GM19035 (cell line): ENCODE measurements around the gene CA10.

ENCODE experiments used
- ATAC-seq: cut with Tn5 transposase; IDR thresholded peaks from one replicate; pipeline ENCODE4 v1.9.1; 2021; ENCODE audit not compliant: unreplicated experiment

CA10 gene

DNA sequence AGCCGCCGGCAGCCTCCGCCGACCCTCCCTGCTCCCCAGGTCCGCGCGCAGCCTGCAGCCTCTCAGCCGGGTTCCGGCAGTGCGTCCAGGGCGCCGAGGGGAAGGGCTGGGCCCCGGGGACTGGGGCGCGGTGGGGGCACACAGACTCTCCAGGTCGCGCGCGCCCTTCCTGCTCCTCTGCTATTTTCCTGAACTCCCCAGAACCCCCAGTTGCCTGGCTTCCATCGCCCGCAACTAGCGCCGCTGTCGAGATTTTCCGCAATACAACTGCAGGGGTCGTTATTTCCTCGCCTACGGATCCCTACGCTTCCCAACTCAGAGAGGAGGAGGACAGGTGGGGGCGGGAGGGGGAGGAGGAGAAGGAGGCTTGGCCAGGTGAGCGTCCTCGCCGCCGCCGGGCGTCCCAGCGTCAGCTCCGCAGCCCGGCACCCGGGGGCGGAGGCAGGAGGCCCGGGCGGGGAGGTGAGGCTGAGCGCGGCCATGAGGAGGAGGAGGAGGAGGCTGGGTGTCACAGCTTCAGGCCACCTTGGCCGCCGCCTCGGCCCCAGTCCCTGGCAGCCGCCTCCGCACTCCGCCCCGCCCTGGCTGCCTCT is at the start of gene CA10:
Gene CA10 (minus strand): TSS at position 265 of the 593 bp plus-strand sequence.
- ATAC-seq: no peak

DNA sequence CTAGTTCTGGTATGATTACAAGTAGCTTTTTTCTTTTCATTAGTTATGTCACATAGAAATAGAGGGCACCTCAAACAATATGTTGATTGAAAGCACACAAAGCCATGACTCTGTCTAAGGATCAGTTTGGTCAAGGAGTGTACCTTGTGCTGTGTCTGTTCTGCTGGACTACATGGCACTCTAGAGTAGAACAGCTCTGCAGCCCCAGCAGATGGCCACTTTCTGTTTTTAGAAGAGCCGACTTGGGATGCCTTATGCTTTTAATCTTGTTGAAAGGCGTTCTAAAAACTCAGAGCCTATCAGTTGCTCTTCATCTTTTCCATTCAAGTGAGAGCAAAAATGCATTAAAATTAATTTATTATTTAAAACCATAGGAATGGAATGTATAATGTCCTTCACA is 49.3 kb upstream of the CA10 start:
- ATAC-seq: no peak

DNA sequence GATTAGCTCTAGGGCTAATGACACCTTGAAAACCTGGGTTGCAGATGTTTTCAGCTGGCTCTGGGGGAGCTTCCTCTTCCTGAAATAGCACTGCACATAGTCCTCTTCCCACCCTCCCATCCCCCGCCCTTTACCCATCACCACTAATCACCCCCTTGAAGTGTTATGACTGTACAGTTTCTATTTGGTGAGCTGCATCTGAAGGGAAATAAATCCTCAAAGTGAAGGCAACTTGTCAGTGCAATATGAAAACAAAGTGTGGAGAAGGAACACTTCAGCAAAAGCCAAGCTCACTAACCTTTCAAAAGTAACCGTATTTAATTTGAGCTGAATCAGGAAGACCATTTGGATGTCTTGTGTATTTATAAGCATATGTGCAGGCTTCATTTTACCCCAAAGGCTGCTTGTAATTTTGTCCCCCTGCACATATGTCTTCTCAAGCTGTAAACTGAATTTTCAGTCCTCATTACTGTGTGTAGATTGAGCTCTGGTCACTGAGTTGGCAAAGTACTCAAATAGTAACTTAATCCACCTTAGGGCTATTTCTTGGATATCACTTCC is 44.1 kb upstream of the CA10 start:
- no peak for ATAC-seq

DNA sequence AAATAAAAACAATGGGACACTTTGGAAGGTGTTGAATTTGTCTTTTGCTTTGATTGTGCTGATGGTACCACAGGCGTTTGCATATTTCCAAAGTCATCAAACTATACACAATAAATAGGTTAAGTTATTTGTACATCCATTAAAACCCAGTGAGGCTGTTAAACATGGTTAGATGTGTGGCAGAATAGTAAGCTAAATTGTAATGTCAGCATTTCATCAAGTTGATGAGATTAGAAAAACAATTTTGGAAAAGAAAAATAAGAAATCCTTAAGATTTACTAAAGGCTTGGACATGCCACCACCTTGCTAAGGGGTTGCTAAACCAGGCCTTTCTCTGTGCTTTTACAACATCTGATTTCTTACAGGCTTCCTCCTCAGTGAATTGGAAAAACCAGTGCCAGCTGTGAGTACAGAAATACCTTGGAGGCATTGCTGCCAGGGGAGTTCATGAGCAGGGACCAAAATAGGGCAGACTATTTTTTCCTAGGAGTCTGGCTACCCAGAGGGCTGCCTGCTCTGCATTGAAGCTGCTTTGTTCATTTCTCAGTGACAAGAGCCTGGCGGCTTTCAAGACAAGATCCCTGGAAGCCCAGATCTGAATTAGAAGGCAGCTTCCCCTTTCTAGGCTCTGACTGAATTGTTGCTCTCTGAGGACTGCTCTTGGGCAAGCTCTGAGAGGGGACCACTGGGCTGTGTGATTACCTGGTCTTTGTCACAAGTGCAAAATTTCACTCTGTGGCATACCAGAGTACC is 43.4 kb upstream of the CA10 start:
- ATAC-seq: no peak

DNA sequence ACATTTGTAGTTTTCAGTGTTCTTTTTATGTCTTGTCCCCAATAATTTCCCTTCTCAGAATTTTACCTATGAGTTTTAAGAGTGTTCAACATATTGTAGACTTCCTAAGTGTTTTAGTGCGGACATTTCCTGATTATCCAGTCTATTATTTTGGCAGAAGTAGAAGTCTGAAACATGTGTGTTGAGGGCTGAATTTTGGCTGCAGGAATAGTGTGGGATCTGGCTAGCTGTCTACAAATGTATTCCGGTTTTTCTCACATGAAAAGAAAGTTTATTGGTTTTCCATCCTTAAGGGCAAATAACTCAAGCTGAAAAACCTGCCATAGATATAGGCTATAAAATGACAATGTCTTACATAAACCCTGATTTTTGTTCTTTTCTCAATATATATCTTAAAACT is 33.0 kb upstream of the CA10 start:
- ATAC-seq: no peak

DNA sequence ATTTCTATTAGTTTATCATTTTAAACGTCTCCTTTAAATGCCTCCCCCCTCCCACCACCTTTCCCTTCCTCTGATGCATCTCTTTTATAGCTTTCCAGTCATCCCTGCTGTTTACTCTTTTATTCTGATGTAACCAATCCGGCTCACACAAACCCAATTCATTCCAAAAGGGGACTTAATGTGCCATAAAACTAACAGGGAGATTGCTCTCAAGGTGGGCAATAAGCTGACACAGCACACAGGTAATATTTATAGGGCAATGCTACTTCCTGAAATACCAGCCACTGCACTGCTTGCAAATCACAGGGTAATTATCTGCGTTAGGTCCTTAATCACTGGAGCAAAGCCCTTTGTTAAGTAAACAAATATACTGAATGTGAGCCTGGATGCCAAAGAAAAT is 23.3 kb upstream of the CA10 start:
- no peak for ATAC-seq

DNA sequence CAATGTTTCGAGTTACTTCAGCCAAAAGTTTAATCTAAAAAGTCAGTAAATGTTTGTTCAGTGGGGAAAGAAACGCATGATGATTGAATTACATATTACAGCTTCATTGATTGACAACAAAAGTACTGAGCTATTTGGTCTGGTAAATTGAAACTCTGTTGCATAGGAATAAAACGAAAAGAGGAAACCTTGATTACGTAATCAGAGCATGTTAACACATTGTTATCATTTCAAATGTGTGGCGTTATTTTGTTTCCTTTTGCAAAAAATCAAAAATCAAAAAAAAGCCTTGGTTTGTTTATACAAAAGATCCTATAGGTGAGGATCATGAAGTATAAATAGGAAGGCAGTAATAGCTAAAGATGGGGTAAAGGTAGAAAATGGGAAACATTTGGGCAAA is 19.5 kb upstream of the CA10 start:
- ATAC-seq: no peak

DNA sequence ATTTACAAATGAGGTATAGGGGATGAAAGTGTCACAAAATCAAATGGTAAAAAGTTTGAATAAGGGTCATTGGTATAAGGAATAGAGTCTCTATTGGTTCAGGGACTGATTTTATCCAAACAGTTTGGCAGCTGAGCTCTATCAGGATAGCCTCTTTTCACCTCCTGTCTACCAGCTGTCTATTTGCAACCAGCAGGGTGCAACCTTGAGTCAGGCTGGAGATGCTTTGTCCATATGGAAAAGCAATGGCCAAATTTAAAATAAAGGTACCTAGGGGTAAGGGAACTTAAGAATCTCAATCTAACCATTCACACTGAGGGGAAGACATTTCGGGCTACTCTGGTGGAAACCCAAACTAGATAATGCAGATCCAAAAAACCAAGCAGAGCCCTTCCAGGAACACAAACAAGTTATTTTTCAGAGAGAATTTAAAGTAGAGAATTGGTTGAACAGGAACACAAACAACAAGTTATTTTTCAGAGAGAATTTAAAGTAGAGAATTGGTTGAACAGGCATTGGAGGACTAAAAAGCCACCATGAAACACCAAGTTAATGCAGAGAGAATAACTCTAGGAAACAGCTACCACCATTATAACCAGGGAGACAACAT is 12.6 kb upstream of the CA10 start:
- no peak for ATAC-seq

DNA sequence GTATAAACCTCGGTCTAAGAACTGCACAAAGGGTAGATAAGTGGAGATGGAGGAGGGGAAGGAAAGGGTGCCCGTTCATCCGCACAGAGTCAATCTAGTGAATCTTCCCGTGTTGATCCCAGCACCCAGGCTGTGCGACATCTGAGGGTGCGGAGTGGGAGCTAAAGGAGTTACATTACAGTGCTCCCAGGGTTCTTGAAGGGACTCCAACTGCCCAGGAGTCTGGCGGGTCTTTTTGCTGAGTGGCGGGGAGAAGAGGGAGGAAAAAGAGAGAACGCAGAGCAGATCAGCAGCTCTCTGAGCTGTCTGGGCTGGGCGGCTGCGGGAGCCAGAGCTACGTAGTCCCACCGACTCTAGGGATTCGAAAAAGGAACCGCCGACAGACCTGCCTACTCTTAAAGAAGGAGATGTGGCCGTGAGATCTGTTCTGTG is 1.6 kb upstream of the CA10 start:
- no peak for ATAC-seq

DNA sequence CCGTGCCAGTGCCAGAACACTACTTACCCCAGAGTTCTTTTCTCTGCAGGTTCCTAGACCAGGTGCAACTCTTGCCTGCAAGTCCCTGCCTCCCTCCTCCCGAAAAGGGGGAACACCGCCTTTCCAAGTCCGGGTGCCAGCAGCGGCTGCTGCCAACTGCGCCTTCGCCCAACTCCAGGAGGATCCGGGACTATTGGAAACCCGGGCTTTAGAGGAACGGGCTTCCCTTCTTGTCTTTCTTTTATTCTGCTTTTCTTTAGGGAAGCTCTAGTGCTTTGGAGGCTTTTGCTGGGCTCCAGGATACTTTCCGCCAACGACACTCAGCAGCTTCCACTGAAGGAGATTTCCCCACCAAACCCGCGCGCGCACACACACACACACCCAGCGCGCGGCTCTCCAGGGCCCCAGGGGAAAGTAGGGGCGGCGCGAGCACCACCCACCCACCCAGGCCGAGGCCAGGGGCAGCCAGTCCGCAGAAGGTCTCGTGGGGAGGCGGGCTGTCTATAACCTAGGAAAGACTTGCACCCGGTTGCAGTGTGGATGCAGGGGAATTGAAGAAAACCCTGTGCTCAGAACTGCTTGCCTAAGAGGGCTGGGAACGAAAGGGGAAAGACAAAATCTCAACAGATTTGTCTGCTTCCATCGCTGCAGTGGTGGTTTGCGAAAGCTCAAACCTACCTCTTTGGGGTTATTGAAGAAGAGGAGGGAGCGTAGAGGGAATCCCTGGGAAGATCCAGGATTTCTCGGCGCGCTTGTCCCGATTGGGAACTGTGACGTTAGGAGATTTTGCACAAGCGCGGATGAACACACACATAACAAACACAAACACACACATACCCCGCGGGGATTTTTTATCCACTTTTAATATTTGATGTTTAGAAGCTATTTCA is 977 bp upstream of the CA10 start:
- ATAC-seq: no peak

DNA sequence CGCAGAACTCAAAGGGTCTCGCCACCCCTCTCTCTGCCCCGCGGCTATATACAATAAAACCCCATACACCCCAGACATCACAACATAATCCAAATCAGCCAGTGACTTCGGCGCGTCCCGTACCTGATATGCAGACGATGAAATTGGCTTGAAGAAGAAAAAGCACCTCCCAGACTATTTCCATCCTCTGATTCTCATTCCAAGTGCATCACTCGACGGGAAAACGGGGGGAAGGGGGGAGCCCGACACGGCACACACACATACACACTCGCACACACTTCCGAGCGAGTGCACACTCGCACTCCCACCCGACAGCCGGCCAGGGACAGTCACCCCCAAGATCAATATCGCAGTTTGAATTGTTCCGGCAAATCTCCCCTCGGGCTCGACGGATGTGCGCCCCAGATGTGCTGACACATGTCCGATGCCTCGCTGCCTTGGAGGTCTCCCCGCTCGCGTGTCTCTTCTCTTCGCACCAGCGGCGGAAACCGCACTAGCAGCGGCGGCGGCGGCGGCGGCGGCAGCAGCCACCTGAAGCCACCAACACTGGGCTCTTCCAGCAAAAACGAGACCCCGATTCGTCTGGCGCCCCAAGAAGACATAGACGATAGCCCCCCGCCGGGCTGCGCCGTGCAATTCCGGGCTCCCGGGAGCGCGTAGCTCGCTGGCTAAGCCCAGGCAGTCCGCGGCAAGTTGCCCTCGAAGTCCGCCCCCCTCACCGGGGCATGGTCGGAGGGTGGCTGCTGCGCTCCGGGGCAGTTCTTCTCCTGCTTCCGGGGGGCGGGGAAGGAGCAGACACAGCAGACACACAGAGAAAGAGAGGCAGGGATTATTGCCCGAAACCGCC is 688 bp downstream of the CA10 start:
- ATAC-seq: no peak

DNA sequence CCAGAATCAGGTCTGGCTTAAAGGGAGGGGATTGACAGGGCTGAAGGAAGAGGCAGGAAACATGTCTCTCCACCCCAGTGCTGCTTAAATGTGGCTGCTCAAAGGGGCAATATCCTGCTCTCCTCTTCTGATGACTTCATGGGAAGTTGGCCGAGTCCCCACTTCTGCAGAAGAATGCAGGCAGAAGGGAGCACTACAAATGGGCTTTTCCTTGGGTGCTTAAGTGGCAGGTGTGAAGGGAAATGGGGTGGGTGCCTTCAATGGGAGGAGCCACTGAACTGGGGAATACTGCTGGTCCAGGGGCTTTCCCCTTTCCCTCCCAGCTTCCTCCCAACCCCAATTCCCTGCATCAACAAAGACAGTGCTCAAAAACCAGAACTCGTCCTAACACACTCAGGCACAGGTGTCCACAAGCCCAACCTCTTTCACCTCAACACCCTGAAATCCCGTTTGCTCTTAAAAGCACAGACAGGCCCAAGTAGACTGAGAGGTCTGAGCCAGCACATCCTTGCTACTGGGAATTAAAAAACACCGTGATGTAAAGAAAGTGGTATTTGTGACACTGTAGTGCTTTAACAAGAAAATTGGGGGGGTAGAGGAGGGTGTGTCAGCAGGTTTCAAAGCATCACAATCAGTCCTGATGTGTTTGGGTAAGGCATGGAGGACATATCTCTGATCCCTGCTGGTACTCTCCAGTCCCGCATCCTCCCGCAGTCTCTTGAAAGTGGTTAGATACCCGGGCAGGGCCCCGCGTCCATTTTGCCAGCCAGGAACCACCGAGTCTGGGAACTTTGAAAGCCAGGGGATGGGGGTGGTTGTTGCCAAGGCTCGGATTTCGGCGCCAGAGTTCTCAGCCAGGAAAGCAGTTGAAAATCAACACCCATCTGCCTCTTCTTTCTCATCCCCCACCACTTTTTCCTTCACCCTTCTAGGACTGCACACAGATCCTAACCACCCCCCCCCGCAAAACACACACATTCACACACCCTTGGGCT is 1.6 kb downstream of the CA10 start:
- no peak for ATAC-seq

DNA sequence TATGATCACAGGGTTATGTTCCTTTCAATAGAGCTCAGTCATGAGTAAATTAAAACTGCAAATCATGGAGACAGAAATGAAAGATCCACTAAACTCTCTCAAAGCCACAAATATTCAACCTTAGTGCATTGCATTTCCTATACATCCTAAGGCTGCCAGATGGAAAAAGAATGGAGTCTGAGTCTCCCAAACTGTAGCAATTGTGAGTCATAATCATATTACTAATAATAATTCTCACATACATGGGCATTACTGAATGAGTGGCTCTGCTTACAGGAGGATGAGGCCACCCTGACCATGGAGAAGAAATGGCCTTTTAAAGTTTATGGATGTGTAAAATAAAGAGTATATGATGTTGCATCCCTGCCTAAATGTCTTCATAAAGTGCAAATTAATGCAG is 3.2 kb downstream of the CA10 start:
- ATAC-seq: no peak

DNA sequence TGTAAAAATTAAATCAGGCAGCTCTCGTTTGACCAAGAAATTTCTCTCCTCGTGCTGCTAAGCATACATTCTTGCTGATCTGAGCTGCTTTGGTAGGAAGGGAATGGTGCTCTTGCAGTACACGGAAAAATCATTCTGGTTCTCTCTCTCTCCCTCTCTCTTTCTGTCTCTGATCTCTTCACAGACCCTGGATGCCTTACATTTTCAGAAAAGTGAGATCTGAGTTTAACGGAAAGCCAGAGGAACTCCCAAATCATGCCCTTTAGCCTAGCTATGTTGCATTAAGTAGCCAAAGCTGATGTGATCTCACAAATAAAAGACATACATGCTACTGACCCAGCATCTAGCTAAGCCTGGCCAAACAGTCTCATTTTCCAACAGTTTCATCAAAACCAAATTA is 4.0 kb downstream of the CA10 start:
- no peak for ATAC-seq

DNA sequence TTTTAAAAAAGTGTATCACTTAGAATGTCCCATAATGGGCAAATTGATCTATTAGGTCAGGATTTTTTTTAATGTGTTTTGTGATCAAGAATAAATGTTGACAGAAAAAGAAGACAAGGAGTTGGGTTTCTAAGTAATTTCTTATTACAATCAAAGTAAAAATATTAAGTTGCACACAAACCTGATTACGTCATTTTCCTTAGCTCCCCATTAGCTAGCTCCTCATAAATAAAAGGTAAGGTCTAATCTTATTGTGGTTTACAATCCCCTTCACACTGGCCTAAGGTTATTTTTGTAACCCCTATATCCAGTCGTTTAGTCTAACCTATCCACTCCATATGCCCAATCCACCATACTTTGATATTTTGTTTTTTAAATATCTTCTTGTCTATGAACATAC is 7.6 kb downstream of the CA10 start:
- no peak for ATAC-seq

DNA sequence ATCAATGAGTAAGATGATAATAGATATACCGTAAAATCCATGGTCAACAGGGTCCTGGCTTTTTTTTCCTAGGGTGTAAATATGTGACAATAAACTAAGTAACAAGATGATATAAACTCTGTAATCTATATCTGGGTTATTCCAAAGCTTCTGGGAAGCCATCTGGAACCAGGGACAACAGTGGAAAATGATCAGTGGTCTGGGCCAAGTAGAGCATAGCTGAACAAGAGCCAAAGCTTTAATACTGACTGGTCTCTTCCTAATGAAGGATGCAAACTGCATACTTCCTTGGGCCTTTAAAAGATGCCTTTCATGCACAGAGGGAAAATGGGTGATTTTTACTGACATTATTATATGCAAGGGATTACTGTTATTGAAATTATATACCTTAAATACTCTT is 8.9 kb downstream of the CA10 start:
- ATAC-seq: no peak

DNA sequence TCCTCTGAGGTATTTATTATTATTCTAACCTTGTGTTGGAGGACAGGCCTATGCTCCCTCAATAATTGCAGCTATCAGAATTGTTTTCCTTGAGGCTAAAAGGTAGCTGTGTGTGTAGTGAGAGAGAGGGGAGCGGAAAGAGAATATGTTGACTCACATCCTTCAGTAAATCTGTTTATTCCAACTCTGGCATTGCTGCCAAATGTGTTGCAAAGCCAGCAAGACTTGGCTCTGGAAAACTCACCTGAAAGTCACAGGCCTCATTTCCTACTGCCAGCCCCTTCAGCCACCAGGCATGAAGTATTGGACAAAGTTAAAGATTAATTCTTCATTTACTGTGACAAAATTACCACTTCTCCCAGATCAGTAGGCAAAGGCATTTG is 9.6 kb downstream of the CA10 start:
- no peak for ATAC-seq

DNA sequence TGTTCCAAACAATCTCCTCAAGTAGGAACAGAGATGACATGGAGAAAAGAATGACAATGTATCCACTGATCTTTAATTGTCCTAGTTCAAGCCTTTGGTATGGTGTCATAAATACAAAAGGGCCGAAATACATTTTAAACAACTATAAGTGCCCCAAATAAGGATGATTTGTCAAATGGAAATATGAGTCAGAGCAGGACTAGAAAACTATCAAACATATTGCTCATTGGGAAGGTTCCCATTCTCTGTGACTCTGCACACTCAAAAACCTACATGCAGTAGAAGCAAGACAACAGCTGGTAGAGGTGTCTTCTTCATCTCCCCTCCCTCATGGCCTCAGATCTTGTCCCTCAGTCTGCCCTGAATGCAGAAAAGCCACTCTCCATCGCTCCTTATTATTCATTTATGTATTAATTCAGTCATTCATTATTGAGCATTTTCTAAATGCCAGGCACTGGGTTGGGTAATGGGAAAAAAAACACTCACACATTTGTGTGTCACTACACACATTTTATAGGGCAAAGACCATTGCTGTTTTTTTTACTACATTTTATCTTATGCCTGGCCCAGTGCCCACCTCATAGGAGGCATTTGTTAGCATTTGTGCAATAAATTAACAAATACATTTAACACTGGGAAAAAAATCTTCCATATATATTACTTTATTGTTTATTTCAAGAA is 10.1 kb downstream of the CA10 start:
- peak; percentile 23 for ATAC-seq

DNA sequence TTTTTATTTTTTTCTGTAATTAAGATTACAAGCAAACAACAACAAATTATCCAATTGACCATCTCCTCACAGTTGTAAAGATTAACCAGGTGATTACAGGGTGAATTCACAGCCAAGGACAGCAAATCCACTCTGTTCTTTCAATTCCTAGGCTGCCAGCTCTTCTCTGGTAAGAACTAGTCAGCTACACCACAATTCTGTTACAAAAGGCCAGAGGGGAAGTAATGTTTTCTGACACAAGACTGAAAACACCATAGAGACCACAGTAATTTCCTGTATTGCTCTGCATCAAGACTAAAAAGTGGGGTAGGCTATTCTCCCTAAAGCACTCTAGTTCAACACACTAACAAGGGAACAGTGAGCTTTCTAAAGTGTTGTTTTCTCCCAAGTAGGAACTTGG is 10.6 kb downstream of the CA10 start:
- ATAC-seq: peak; percentile 83
